ENCODE data around the gene SNAI1.
"Not testable (repeated sequence)": the region's sequence is repeated elsewhere in the genome, so short reads cannot be mapped to it uniquely, and the experiment has no call there.

SNAI1 gene

DNA sequence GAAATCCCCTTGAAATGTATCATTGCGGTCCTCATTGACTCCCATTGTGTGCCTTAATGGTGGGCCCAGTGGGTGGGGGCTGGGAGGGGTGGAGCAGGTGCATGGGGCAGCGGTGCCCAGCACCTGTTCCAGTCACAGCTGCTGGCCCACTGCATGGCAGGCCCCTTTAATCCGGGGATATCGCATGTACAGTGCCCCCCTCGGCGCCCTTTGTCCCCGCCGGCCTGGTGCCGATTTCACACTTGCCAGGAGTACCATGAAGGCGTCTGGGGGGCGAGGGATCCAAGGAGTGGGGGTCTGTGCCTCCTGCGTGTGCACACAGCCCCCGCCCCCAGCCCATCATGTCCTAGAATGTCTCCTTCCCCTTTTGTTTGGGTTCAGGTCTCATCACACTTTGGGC is 2.8 kb downstream of the SNAI1 start:
- no peak for DNase-seq (ENCODE audit: low read depth in 2 of 2, low spot score in 1 of 2)

DNA sequence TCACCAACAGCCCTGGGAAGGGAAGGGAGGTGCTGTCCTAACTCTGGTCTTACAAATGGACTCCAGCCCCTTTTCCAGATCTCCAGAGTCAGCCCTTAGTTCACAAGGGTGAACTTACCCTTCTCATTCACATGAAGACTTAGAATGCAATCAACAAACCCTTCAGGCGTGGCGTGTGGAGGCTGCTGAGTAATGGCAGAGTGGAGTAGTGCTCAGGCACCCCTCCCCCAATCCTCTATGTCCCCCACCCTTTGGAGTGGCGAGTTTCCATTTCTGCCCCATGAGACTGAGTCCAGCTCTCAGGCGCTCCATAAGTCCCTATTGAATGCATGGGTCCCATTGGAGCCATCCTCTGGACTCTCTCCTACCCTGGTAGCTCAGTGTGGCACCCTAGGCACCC is 3.3 kb downstream of the SNAI1 start:
- DNase-seq (ENCODE audit: low read depth in 2 of 2, low spot score in 1 of 2) = no peak

DNA sequence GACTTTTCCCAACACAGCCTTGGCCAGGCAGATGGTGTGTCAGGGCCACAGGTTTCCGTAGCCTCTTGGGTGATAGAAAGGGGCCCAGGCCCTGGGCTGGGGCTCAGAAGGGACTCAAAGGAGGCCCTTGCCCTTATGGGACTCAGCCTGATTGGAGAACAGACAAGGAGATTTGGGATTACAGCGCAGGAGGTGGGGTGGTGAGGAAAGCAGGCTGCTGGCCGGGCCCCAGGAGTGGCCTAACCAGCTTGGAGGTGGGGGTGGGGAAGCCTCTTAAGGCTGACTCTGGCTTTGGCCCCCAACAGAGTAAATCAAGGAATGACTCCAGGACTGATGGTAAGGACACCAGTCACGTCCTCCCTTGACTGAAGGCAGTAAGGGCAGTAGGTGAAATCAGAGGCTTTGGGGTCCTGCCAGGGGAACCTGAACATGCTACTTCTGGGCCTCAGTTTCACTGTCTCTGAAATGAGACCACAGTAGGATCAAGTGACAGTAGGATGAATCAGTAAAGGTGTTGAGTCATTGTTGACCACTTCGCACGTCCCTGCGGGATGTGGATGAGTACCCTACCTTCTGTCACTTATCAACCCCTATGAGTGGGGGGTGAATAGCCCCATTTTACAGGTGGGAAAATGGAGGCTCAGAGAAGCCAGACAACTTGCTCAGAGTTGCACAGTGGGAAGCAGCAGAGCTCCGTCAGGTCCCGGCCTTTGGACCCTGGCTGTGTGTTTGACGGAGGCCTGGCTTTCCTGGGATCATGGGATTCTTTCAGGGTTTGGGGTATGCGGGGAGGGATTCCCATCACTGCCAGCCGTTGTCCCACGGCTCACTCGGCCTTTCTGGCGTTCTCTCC is 4.5 kb downstream of the SNAI1 start:
- DNase-seq (ENCODE audit: low read depth in 2 of 2, low spot score in 1 of 2) = no peak

DNA sequence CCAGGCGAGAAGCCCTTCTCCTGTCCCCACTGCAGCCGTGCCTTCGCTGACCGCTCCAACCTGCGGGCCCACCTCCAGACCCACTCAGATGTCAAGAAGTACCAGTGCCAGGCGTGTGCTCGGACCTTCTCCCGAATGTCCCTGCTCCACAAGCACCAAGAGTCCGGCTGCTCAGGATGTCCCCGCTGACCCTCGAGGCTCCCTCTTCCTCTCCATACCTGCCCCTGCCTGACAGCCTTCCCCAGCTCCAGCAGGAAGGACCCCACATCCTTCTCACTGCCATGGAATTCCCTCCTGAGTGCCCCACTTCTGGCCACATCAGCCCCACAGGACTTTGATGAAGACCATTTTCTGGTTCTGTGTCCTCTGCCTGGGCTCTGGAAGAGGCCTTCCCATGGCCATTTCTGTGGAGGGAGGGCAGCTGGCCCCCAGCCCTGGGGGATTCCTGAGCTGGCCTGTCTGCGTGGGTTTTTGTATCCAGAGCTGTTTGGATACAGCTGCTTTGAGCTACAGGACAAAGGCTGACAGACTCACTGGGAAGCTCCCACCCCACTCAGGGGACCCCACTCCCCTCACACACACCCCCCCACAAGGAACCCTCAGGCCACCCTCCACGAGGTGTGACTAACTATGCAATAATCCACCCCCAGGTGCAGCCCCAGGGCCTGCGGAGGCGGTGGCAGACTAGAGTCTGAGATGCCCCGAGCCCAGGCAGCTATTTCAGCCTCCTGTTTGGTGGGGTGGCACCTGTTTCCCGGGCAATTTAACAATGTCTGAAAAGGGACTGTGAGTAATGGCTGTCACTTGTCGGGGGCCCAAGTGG is 5.3 kb downstream of the SNAI1 start:
- DNase-seq (ENCODE audit: low read depth in 2 of 2, low spot score in 1 of 2) = no peak

DNA sequence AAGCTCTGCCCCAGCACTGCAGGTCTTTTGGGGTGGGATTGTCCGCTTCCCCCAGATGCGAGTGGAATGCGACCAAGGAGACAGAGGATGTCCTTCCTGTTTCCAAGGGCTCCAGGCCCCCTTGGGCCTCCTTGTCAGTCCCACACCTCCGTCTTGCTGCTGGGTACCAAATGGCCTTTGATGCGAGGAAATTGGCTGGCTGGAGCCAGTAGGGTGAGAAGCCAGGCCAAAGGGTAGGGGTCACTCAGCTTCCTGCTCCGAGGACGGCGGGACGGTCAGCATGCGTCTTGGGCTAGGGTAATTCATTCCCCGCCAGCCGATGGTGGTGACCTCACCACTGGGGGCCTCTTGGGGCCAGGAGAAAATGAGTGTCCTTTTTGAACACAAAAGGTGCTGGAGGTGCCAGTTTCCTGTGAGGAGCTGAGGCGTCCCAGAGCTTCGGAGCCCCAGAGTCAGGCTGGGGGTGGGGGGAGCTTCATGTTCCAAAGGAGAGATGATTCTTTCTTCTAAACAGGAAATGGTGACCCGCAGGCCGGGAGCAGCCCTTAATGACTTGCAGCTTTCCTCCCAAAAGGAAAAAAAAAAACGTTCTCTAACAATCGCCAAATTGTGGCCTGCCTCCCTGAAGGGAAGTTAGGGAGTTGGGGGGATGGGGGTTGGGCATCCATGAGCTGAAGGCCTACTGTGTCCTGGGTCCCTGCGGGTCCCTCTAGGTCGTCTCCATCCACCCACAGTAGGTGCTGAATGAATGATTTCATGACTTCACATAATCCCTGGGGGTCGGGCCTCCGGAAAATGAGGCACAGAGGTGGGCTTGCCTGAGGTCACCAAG is 6.7 kb downstream of the SNAI1 start:
- DNase-seq (ENCODE audit: low read depth in 2 of 2, low spot score in 1 of 2) = no peak

DNA sequence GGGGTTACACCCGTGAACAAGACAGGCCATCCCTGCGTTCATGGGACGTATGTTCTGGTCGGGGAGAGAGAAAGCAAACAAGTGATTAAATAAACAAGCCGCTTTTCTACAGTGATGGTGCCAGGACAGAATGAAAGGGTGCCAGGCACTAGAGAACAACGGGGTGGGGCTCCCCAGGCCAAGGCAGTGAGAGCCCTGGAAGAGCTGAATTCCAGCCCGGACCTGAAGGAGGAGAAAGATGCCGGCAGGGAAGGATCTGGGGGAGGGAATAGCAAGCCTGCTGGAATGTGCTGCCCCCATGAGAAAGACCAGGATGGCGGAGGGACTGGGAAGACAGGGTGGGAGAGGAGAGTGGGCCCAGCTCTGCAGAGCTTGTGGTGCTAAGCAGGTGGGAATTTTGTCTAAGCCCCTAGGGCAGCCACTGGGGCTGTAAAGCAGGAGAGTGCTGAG is 7.5 kb downstream of the SNAI1 start:
- no peak for DNase-seq (ENCODE audit: low read depth in 2 of 2, low spot score in 1 of 2)

DNA sequence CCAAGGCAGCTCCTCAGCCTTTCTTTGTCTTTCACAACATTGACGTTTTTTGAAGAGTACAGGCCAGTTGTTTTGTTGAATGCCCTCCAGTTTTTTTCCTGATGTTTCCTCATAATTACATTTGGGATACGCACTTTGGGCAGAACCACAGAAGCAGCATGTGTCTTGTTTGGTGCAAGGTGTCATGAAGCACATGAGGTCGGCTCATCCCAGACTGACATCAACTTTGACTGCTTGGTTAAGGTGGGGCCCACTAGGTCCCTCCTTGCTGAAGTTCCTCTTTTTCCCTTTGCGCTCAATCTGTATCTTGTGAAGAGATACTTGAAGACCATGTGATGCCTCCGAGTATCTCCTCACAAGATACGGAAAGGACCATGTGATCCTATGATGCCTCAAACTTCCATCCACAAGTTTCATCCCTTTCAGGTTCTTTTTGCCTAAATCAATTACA is 10.5 kb downstream of the SNAI1 start:
- no peak for DNase-seq (ENCODE audit: low read depth in 2 of 2, low spot score in 1 of 2)

DNA sequence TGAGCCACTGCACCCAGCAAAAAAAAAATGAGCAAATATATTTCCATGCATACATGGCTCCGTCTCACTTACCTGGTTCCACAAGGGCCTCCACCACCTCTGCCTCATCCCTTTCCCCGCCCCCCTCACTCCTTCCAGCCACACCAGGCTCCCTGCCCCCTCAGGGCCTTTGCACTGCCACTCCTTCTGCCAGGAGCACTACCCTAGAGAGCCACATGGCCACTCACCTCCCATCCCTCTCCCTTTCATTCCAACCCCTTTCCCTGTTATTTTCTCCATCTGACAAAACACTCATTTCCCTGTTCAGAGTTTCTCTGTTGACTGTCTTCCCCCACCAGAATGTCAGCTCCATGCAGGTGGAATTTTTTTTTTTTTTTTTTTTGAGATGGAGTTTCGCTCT is 12.8 kb downstream of the SNAI1 start:
- DNase-seq (ENCODE audit: low read depth in 2 of 2, low spot score in 1 of 2) = no peak

DNA sequence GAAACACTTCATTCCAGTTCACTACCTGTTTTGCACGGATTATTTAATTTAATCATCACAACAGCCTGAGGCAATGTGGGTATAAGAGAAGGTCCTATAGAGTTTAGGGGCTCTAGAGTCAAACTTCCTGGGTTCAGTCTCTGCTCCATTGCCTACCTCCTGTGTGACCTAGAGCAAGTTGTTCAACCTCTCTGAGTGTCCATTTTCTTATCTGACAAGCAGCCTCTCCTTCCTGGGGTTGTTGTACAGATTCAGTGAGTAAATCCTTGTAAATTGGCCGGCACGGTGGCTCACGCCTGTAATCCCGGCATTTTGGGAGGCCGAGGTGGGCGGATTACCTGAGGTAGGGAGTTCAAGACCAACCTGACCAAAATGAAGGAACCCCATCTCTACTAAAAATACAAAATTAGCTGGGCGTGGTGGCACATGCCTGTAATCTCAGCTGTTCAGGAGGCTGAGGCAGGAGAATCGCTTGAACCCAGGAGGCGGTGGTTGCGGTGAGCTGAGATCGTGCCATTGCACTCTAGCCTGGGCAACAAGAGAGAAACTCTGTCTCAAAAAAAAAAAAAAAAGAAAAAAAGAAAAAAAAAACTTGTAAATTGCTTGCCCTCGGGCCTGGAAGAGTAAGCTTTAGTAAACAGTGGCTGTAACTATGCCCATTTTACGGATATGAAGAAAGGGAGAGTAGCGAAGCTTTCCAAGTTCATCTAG is 15.9 kb downstream of the SNAI1 start:
- not testable (repeated sequence) for DNase-seq (ENCODE audit: low read depth in 2 of 2, low spot score in 1 of 2)

DNA sequence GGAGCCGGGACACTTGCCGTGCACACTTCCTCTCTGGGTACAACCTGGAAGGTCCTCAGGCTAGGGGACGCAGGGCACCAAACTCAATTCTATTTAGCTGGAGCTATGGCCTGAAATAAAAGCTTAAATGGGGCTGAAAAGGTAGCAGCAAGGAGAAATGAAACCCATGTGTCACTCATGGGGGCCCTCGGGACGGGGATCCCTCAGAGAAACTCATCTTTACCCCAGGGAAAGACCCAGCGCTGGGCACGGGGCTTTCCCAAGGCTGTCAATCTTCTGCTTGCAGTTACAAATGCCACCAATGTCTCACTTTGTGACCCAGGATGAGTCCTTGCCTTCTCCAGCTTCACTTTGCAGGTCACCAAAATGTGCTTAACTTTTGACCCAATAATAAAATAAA is 16.5 kb downstream of the SNAI1 start:
- DNase-seq (ENCODE audit: low read depth in 2 of 2, low spot score in 1 of 2) = no peak

DNA sequence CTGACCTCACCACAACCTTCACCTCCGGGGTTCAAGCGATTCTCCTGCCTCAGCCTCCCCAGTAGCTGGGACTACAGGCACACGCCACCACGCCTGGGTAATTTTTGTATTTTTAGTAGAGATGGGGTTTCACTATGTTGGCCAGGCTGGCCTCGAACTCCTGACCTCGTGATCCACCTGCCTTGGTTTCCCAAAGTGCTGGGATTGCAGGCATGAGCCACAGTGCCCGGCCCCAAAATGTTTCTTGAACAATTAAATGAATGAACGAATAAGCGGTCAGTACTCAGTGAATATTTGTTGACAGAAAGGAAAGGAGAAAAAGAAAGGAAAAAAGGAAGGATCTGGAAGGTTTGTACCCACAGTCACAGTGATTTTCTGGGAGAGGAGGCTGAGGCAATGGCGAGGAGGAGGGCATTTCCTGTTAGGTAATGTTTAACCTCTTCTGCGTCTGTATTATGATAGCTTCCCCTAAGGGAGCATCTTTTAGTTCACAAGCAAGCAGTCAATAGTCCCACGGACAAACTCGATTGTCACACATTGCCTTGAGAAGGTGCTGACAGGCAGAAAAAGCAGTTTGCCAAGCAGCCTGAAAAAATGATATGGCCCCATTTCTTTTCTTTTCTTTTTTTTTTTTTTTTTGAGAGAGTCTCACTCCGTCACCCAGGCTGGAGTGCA is 17.9 kb downstream of the SNAI1 start:
- not testable (repeated sequence) for DNase-seq (ENCODE audit: low read depth in 2 of 2, low spot score in 1 of 2)

DNA sequence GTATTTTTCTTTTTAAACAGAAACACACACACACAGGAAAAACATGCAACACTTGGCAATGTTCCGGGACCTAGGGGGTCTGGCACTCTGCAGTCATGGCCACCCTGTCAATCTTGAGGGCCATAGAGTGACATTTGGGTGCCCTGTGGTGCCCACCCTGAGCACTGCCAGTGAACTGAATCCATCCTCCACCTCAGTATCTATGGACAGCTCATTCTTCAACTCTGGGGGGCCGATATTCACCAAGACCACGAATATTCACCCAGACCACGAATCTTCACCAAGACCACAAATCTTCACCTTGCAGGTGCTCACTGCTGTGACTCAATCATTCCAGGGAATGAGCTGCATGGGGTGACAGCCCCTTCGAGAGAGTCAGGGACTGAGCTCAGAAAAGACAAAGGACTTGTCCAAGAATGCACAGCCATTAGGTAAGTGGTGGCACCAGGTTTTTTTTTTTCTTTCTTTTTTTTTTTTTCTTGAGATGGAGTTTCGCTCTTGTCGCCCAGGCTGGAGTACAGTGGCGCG is 19.1 kb downstream of the SNAI1 start:
- no peak for DNase-seq (ENCODE audit: low read depth in 2 of 2, low spot score in 1 of 2)

DNA sequence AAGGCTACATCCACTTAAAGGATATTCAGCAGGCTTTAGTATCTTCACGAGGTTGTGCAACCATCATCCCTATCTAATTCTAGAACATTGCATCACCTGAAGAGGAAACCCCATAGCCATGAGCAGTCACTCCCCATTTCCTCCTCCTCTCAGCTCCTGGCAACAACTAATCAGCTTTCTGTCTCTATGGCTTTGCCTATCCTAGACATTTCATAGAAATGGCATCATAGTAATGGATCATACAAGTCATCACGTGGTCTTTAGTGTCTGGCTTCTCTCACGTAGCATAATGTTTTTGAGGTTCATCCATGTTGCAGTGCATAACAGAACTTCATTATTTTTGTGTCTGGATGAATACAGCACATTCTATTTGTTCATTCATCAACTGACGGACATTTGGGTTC is 20.5 kb downstream of the SNAI1 start:
- DNase-seq (ENCODE audit: low read depth in 2 of 2, low spot score in 1 of 2) = no peak

DNA sequence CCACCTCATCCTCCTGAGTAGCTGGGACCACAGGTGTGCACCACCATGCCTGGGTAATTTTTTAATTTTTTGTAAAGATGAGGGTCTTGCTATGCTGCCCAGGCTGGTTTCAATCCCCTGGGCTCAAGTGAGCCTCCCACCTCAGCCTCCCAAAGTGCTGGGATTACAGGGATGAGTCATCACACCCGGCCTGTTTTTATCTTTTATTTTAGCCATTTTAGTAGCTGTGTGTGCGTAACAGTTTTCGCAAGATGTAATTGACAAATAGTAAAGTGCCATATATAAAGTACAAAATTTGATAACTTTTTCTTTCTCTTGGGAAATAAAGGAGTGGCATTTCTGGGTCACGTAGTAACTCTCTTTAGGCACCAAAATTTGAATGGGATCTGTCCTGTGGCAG is 21.4 kb downstream of the SNAI1 start:
- DNase-seq (ENCODE audit: low read depth in 2 of 2, low spot score in 1 of 2) = no peak

DNA sequence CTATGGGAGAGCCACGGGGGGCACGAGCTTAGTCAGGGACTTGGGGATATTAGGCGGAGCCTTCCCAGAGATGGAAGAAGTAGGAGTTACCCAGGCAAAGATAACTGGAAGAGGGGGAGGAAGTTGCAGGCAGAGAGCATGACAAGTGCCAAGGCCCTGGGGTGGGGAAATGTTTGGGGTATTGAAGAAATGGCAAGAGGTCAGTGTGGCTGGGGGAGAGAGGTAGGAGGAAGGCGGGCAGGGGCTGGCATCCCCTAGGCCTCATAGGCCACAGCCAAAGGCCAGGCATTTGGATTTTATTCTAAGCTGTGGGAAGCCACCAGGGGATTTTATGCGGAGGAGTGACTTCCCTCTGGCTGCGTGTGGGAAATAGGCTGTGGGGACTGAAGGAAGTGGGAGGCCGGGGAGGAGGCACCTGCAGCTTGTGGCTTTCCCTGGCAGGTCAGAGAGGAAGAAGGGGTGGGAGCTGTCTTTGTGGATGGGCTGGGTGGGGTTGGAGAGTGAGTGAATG is 22.7 kb downstream of the SNAI1 start:
- DNase-seq (ENCODE audit: low read depth in 2 of 2, low spot score in 1 of 2) = no peak

DNA sequence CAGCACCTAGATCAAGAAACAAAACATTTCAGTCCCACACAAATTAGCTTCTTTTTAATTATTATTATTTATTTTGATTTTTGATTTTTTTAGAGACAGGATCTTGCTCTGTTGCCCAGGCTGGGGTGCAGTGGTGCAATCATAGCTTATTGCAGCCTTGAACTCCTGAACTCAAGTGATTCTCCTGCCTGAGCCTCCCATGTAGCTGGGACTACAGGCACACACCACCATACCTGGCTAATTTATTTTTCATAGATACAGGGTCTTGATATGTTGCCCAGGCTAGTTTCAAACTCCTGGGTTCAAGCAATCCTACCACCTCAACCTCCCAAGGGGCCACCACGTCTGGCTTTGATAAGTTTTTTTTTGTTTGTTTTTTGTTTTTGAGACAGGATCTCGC is 24.6 kb downstream of the SNAI1 start:
- no peak for DNase-seq (ENCODE audit: low read depth in 2 of 2, low spot score in 1 of 2)

DNA sequence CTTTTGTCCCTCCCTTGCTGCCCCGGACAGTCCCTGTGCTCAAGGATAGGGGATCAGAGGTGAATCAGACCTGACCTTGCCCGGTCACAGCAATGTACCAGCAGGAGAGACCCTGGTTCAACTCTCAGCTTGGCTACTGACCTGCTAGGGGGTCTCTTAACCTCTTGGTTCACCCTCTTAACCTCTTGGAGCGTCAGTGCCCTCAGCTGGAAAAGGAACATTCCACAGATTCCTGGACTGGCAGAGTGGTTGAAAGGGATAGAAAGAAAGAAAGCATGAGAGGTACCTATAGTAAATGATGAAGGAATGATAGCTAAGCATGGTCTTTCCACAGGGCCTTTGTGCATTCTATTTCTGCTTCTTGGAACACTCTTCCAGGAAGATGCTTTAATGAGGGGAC is 25.2 kb downstream of the SNAI1 start:
- no peak for DNase-seq (ENCODE audit: low read depth in 2 of 2, low spot score in 1 of 2)

DNA sequence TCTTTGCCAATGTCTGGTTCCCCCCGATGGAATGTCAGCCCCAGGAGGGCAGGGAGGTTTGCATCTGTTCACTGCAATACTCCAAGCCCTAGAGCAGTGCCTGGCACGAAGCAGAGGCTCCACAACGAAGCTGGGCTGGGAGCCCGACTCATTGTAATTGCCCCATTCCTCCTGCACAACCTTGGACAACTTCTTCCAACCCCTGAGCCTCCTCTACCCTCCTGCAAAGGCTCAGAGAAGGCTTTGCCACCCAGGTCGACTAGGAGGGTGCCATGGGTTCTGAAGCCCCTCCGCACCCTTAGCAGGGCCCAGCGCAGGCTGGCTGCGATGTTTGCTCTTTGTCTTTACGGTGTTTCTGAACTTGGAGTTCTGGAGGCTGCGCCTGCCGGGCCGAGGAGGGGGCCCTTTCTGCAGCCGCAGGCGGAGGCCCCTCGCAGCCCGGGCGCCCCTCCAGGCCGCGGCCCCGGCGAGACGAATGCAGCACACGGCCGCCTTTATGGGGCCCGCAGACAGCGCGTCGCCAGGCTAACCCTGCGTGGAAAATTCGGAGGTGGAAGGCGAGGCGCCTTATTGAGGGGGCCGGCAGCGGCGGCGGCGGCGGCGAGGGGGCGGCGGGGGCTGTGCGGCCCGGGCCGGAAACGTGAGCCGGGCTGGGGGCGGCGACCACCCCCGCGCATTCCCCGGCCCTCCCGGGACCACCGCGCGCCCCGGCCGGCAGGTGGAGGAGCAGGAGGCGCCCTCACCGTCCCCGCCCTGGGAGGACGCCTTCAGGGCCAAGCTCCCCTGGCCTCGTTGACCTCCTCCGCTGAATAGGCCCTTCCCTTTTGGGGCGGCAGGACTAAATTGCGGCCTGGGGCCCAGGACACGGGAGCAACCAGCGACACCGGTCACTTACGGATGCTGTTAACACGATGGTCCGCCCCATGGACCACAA is 27.0 kb downstream of the SNAI1 start:
- DNase-seq (ENCODE audit: low read depth in 2 of 2, low spot score in 1 of 2) = no peak

DNA sequence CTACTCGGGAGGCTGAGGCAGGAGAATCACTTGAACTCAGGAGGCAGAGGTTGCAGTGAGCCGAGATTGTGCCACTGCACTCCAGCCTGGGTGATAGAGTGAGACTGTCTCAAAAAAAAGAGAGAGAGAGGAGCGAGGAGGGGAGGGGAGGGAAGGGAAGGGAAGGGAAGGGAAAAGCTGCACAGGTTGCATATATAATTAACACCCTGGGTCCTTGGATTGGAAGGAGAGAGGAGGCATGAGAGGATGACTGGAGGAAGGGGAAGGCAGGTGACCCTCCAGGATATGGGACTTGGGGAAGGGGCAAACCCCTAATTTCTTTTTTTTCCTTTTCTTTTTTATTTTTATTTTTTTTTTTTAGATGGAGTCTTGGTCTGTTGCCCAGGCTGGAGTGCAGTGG is 28.8 kb downstream of the SNAI1 start:
- not testable (repeated sequence) for DNase-seq (ENCODE audit: low read depth in 2 of 2, low spot score in 1 of 2)
